ENCODE results near the gene NTM.
"Not testable (repeated sequence)": the region's sequence is repeated elsewhere in the genome, so short reads cannot be mapped to it uniquely, and the experiment has no call there.

Gene NTM

DNA sequence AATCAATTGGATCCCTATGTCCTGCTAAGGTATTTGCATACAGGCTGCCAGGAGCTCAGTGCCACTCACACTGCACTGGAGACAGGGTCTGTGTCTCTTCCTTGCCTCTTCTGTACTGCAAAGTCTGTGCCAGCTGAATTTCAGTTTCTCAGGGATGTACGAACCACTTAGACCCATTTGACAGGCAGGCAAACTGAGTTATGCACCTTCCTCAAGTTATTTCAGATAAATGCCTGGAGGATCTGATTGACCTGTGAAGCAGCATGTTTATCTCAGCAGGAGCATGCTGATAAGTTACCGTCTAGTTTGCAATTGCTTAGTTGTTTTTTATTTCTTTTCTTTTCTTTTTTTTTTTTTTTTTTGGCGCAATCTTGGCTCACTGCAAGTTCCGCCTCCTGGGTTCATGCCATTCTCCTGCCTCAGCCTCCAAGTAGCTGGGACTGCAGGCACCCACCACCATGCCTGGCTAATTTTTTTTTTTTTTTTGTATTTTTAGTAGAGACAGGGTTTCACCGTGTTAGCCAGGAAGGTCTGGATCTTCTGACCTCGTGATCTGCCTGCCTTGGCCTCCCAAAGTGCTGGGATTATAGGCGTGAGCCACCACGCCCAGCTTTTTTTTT, 54.0 kb downstream of the NTM start:
- H2BK5ac ChIP-seq (ENCODE audit: low read length); H3K9ac ChIP-seq (ENCODE audit: low read length); H3K18ac ChIP-seq (ENCODE audit: low read length); H3K4me3 ChIP-seq (ENCODE audit: low read length); H3K79me1 ChIP-seq (ENCODE audit: low read length); H4K8ac ChIP-seq (ENCODE audit: low read depth, low read length); H3K56ac ChIP-seq (ENCODE audit: low read length); H3K36me3 ChIP-seq (ENCODE audit: control insufficient read depth, insufficient read depth, low read length); H3K4ac ChIP-seq (ENCODE audit: low read depth, low read length); H3K23ac ChIP-seq (ENCODE audit: low read length); H3K27me3 ChIP-seq (ENCODE audit: insufficient read depth, low read length, poor library complexity); H2BK120ac ChIP-seq (ENCODE audit: low read depth, low read length); H2BK15ac ChIP-seq (replicated peaks; ENCODE audit: low read depth); H2AK5ac ChIP-seq (ENCODE audit: low read length); H3K79me2 ChIP-seq (ENCODE audit: control insufficient read depth, insufficient read depth, low read length); DNase-seq; H3K4me1 ChIP-seq (ENCODE audit: control insufficient read depth, low read depth, low read length); H3K27ac ChIP-seq (ENCODE audit: low read depth, low read length); H3K4me2 ChIP-seq (ENCODE audit: low read length); H4K5ac ChIP-seq (ENCODE audit: low read length): not testable (repeated sequence)
- WGBS (ENCODE audit: extremely low coverage, insufficient coverage, low lambda C conversion rate): no CpG with 5 or more reads among the region's 8 CpGs

DNA sequence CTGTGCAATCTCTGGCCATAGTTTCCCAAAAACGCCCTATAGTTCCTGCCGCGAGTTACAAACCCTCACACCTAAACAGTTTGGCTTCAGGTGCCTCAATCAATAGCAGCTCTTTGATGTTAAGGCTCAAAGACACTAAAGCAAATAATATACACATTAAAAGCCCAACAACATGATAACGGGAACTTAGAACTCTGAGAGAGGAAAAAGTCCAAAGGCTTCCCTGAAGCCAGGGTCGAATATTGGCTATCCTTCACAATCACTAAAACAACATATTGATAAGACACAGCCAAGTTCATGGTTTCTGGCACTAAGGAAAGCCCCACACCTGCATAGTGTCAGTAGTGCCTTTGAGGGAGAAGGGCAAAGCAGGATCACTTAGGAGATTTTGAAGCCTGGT, 54.9 kb downstream of the NTM start:
- Histone ChIP-seq H2BK15ac (replicated peaks; ENCODE audit: low read depth) (no peak overlapping the region), H3K36me3 (ENCODE audit: control insufficient read depth, insufficient read depth, low read length) (no peaks in the 10 kb centered on the region), H3K4ac (ENCODE audit: low read depth, low read length) (no peak overlapping the region), H3K79me1 (ENCODE audit: low read length) (no peaks in the 10 kb centered on the region), H3K18ac (ENCODE audit: low read length) (no peak overlapping the region), H3K27ac (ENCODE audit: low read depth, low read length) (no peak overlapping the region), H4K8ac (ENCODE audit: low read depth, low read length) (no peak overlapping the region), H4K5ac (ENCODE audit: low read length) (no peak overlapping the region), H3K56ac (ENCODE audit: low read length) (no peak overlapping the region), H2BK120ac (ENCODE audit: low read depth, low read length) (no peak overlapping the region), H2AK5ac (ENCODE audit: low read length) (no peak overlapping the region), H3K9ac (ENCODE audit: low read length) (no peak overlapping the region), H3K4me1 (ENCODE audit: control insufficient read depth, low read depth, low read length) (no peaks in the 10 kb centered on the region), H3K79me2 (ENCODE audit: control insufficient read depth, insufficient read depth, low read length) (no peaks in the 10 kb centered on the region), H3K4me2 (ENCODE audit: low read length) (no peak overlapping the region), H3K27me3 (ENCODE audit: insufficient read depth, low read length, poor library complexity) (no peaks in the 10 kb centered on the region), H3K4me3 (ENCODE audit: low read length) (no peak overlapping the region), H2BK5ac (ENCODE audit: low read length) (no peak overlapping the region), H3K23ac (ENCODE audit: low read length) (no peak overlapping the region)
- WGBS (ENCODE audit: extremely low coverage, insufficient coverage, low lambda C conversion rate): no CpG with 5 or more reads among the region's 5 CpGs
- no peak for DNase-seq

DNA sequence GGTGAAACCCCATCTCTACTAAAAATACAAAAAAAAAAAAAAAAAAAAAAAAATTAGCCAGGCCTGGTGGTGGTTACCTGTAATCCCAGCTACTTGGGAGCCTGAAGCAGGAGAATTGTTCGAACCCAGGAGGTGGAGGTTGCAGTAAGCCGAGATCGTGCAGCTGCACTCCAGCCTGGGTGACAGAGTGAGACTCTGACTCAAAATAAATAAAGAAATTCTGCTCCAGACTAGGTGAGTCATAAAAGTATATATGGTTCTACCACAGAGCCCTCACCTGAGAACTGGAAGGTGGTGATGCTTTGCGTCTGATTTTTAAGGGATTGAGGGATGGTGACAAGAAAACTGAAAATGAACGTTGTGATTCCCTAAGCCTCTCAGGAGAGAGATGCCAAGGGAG, 58.4 kb downstream of the NTM start:
- Histone ChIP-seq H3K18ac (ENCODE audit: low read length) (no peak overlapping the region), H3K27me3 (ENCODE audit: insufficient read depth, low read length, poor library complexity) (no peaks in the 10 kb centered on the region)

DNA sequence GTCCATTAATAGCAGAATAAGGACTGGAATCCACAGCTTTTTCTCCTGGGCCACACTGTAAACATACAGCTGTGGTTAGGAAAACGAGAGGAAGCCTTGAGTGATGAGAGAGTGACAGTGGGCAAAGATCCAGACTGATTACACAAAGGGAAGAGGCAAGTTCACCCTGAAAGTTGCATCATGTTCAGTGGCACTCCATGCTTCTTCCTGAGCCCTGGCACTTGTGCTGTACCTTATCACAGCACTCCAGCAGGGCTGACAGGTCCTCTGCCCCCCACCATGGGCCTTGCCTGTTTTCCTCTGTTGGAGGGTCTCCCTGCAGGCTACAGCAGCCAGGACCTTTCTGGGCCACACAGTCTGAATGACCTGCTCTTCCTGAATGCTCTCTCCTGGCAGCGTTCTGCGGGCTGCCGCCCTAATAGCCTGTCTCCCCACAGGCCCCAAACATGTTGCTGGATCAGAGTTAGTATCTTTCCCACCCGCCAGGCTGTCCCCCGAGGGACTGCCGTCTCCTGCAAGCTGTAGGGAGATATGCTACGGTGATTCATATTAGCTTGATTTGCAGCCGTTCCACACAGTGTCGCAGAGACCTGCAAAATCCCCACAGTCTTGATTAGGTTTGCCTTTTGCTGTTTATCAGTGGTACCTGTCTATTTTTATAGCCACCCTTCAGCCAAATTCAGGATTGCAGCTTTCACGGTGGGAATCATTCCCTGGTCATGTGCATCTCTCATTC, 60.2 kb downstream of the NTM start:
- DNase-seq: no peak
- WGBS (ENCODE audit: extremely low coverage, insufficient coverage, low lambda C conversion rate): no CpG with 5 or more reads among the region's 11 CpGs
- H3K4me1 ChIP-seq (ENCODE audit: control insufficient read depth, low read depth, low read length): no peaks in the 10 kb centered on the region

More for the DNA sequence above, 58.4 kb downstream of the NTM start:
- no peak for DNase-seq
- Histone ChIP-seq H3K36me3 (ENCODE audit: control insufficient read depth, insufficient read depth, low read length) (no peaks in the 10 kb centered on the region), H3K9ac (ENCODE audit: low read length) (no peak overlapping the region), H3K23ac (ENCODE audit: low read length) (no peak overlapping the region), H3K4me3 (ENCODE audit: low read length) (no peak overlapping the region), H3K79me2 (ENCODE audit: control insufficient read depth, insufficient read depth, low read length) (no peaks in the 10 kb centered on the region), H2AK5ac (ENCODE audit: low read length) (no peak overlapping the region), H4K8ac (ENCODE audit: low read depth, low read length) (no peak overlapping the region), H2BK15ac (replicated peaks; ENCODE audit: low read depth) (no peak overlapping the region), H3K4me1 (ENCODE audit: control insufficient read depth, low read depth, low read length) (no peaks in the 10 kb centered on the region), H2BK120ac (ENCODE audit: low read depth, low read length) (no peak overlapping the region), H4K5ac (ENCODE audit: low read length) (no peak overlapping the region), H3K79me1 (ENCODE audit: low read length) (no peaks in the 10 kb centered on the region), H3K56ac (ENCODE audit: low read length) (no peak overlapping the region), H2BK5ac (ENCODE audit: low read length) (no peak overlapping the region), H3K27ac (ENCODE audit: low read depth, low read length) (no peak overlapping the region), H3K4me2 (ENCODE audit: low read length) (no peak overlapping the region), H3K4ac (ENCODE audit: low read depth, low read length) (no peak overlapping the region)
- no CpG with 5 or more reads among the region's 5 CpGs for WGBS (ENCODE audit: extremely low coverage, insufficient coverage, low lambda C conversion rate)

DNA sequence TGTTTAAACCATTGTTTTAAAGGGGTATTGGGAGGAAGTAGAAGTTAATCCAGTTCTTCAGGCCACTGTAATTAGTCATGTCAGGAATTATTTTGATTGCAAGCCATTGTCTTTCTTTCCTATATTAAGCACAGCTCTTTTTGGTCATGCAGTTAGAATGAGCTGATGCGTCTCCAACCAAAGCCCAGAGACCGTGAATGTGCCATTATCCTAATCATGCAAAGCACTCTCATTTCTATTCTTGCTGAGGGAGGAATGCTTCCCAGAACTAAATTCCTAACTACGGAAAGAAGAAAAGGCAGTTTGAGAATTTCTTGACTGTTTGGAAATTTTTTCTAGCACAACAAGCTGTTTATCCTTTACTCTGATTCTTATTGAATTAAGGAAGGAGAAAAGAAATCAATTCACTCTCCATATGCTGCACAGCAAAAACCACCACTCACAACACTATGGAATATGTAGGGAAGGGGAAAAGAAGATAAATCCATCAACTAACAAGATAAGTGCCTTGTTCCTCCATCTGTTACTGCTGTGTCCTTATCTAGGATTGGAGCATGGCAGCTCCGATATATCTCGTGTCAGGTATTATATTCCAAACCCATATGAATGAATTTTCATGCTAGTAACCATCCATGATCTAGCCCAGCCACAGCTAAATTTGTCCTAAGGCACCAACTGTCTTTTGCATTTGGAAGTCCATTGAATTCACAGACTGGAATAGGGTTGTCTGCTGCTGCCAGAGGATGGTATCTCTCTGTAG, 70.8 kb downstream of the NTM start:
- Histone ChIP-seq H3K4ac (ENCODE audit: low read depth, low read length) (no peak overlapping the region), H2BK5ac (ENCODE audit: low read length) (no peak overlapping the region), H3K9ac (ENCODE audit: low read length) (no peak overlapping the region), H2BK120ac (ENCODE audit: low read depth, low read length) (no peak overlapping the region), H2BK15ac (replicated peaks; ENCODE audit: low read depth) (no peak overlapping the region), H3K79me2 (ENCODE audit: control insufficient read depth, insufficient read depth, low read length) (no peaks in the 10 kb centered on the region), H2AK5ac (ENCODE audit: low read length) (no peak overlapping the region), H3K23ac (ENCODE audit: low read length) (no peak overlapping the region), H4K5ac (ENCODE audit: low read length) (no peak overlapping the region), H3K27ac (ENCODE audit: low read depth, low read length) (no peak overlapping the region), H3K18ac (ENCODE audit: low read length) (no peak overlapping the region), H3K4me2 (ENCODE audit: low read length) (no peak overlapping the region), H3K56ac (ENCODE audit: low read length) (no peak overlapping the region), H3K79me1 (ENCODE audit: low read length) (no peaks in the 10 kb centered on the region), H3K4me3 (ENCODE audit: low read length) (no peak overlapping the region), H3K27me3 (ENCODE audit: insufficient read depth, low read length, poor library complexity) (no peaks in the 10 kb centered on the region), H4K8ac (ENCODE audit: low read depth, low read length) (no peak overlapping the region), H3K4me1 (ENCODE audit: control insufficient read depth, low read depth, low read length) (no peaks in the 10 kb centered on the region), H3K36me3 (ENCODE audit: control insufficient read depth, insufficient read depth, low read length) (no peaks in the 10 kb centered on the region)
- DNase-seq: no peak
- whole genome bisulfite sequencing (ENCODE audit: extremely low coverage, insufficient coverage, low lambda C conversion rate): no CpG with 5 or more reads among the region's 5 CpGs

More for the DNA sequence above, 60.2 kb downstream of the NTM start:
- Histone ChIP-seq H3K36me3 (ENCODE audit: control insufficient read depth, insufficient read depth, low read length) (no peaks in the 10 kb centered on the region), H2AK5ac (ENCODE audit: low read length) (no peak overlapping the region), H3K79me1 (ENCODE audit: low read length) (no peaks in the 10 kb centered on the region), H3K18ac (ENCODE audit: low read length) (no peak overlapping the region), H4K5ac (ENCODE audit: low read length) (no peak overlapping the region), H3K4ac (ENCODE audit: low read depth, low read length) (no peak overlapping the region), H2BK15ac (replicated peaks; ENCODE audit: low read depth) (no peak overlapping the region), H2BK5ac (ENCODE audit: low read length) (no peak overlapping the region), H3K4me2 (ENCODE audit: low read length) (no peak overlapping the region), H3K4me3 (ENCODE audit: low read length) (no peak overlapping the region), H3K79me2 (ENCODE audit: control insufficient read depth, insufficient read depth, low read length) (no peaks in the 10 kb centered on the region), H3K27me3 (ENCODE audit: insufficient read depth, low read length, poor library complexity) (no peaks in the 10 kb centered on the region), H3K56ac (ENCODE audit: low read length) (no peak overlapping the region), H3K9ac (ENCODE audit: low read length) (no peak overlapping the region), H3K27ac (ENCODE audit: low read depth, low read length) (no peak overlapping the region), H2BK120ac (ENCODE audit: low read depth, low read length) (no peak overlapping the region), H4K8ac (ENCODE audit: low read depth, low read length) (no peak overlapping the region), H3K23ac (ENCODE audit: low read length) (no peak overlapping the region)

Data from mesendoderm (in vitro differentiated cells).